ENCODE measurements around the gene OR10G2.
"Not testable (repeated sequence)": the region's sequence is repeated elsewhere in the genome, so short reads cannot be mapped to it uniquely, and the experiment has no call there.

The OR10G2 gene

DNA sequence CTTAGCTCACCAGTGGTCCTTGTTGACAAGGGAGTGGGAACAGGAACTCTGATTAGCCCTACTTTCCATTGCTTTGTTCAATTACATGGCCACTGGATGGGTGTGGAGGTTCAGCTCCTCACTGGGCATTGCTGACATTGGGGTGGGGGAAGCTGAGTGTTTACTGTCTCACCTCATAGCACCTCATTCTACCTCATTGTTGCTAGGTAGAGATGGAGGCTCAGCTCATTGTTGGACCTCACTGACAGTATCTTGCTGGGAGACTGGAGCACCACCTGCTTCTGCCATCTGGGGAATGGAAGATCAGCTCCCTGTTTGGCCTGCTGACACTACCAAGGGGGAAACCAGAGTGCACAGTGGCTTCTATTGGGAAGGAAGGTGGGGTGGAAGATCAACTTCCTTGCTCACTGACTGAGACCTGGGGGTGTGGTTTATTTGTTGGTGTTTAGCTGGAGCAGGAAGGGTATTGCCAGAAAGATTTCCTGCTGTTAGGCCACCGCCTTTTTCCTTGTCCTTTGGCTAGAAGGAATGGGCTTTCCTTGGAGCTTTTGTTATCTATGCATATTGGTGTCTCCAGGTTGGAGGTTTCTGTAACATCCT lies 17.6 kb upstream of the OR10G2 start:
- no peaks in the 10 kb centered on the region for H3K4me1 ChIP-seq (ENCODE audit: control insufficient read depth in 1 of 2, insufficient read depth in 1 of 2, low read depth in 1 of 2, low read length in 1 of 2)
- TF ChIP-seq, protein P1, sequence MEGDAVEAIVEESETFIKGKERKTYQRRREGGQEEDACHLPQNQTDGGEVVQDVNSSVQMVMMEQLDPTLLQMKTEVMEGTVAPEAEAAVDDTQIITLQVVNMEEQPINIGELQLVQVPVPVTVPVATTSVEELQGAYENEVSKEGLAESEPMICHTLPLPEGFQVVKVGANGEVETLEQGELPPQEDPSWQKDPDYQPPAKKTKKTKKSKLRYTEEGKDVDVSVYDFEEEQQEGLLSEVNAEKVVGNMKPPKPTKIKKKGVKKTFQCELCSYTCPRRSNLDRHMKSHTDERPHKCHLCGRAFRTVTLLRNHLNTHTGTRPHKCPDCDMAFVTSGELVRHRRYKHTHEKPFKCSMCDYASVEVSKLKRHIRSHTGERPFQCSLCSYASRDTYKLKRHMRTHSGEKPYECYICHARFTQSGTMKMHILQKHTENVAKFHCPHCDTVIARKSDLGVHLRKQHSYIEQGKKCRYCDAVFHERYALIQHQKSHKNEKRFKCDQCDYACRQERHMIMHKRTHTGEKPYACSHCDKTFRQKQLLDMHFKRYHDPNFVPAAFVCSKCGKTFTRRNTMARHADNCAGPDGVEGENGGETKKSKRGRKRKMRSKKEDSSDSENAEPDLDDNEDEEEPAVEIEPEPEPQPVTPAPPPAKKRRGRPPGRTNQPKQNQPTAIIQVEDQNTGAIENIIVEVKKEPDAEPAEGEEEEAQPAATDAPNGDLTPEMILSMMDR (IDR thresholded peaks at IDR 0.05), result no peak
- no peaks in the 10 kb centered on the region for H3K27me3 ChIP-seq
- no peak overlapping the region for H3K4me3 ChIP-seq (ENCODE audit: low read depth in 1 of 2, low read length in 1 of 2)
- no peaks in the 10 kb centered on the region for H3K9me3 ChIP-seq
- no peaks in the 10 kb centered on the region for H3K36me3 ChIP-seq
- no peak overlapping the region for H3K27ac ChIP-seq

- TF ChIP-seq, protein P1 (IDR thresholded peaks at IDR 0.05), result no peak
- Histone ChIP-seq H3K4me3 (ENCODE audit: low read depth in 1 of 2, low read length in 1 of 2) (no peak overlapping the region), H3K9me3 (no peaks in the 10 kb centered on the region), H3K36me3 (no peaks in the 10 kb centered on the region), H3K4me1 (ENCODE audit: control insufficient read depth in 1 of 2, insufficient read depth in 1 of 2, low read depth in 1 of 2, low read length in 1 of 2) (no peaks in the 10 kb centered on the region), H3K27me3 (no peaks in the 10 kb centered on the region), H3K27ac (no peak overlapping the region)
These were observed 12.6 kb upstream of the OR10G2 start for GRCh38 chr14:21647380-21647779.

GRCh38 chr14:21643407-21643806 lies 8.7 kb upstream of the OR10G2 start:
- Histone ChIP-seq H3K9me3 (no peaks in the 10 kb centered on the region), H3K27me3 (no peaks in the 10 kb centered on the region), H3K27ac (no peak overlapping the region), H3K4me1 (ENCODE audit: control insufficient read depth in 1 of 2, insufficient read depth in 1 of 2, low read depth in 1 of 2, low read length in 1 of 2) (no peaks in the 10 kb centered on the region), H3K4me3 (ENCODE audit: low read depth in 1 of 2, low read length in 1 of 2) (no peak overlapping the region), H3K36me3 (no peaks in the 10 kb centered on the region)
- TF ChIP-seq, protein P1 (IDR thresholded peaks at IDR 0.05), result no peak

DNA sequence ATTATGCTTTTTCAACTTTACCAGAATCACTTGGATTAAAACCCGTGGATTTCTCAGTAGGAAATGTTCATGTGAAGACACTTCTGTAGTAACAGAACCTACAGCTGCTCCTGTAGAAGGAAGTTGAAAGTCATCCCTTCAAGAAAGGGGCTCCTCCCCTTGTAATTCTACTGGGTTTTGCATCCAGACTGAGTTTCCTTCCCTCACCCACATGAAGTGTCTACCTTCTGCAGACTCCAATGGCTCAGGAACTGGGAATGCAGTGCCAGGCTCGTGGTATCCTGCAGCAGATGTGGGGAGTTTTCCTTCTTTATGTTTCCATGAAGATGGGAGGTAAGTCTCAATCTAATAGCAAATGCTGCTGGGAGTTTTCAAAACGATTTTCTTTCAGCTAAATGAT lies 7.9 kb upstream of the OR10G2 start:
- no peak overlapping the region for H3K4me3 ChIP-seq (ENCODE audit: low read depth in 1 of 2, low read length in 1 of 2)
- no peaks in the 10 kb centered on the region for H3K4me1 ChIP-seq (ENCODE audit: control insufficient read depth in 1 of 2, insufficient read depth in 1 of 2, low read depth in 1 of 2, low read length in 1 of 2)
- H3K27ac ChIP-seq, result no peak overlapping the region
- H3K9me3 ChIP-seq, result no peaks in the 10 kb centered on the region
- no peaks in the 10 kb centered on the region for H3K36me3 ChIP-seq
- TF ChIP-seq, protein P1 (IDR thresholded peaks at IDR 0.05), result no peak
- peaks cover 4% of the 10 kb centered on the region for H3K27me3 ChIP-seq

GRCh38 chr14:21631084-21631483 lies 3.7 kb downstream of the OR10G2 start:
- H3K9me3 ChIP-seq, result no peaks in the 10 kb centered on the region
- TF ChIP-seq, protein P1 (IDR thresholded peaks at IDR 0.05), result no peak
- no peaks in the 10 kb centered on the region for H3K36me3 ChIP-seq
- no peak overlapping the region for H3K27ac ChIP-seq
- no peaks in the 10 kb centered on the region for H3K27me3 ChIP-seq
- H3K4me3 ChIP-seq (ENCODE audit: low read depth in 1 of 2, low read length in 1 of 2), result no peak overlapping the region
- no peaks in the 10 kb centered on the region for H3K4me1 ChIP-seq (ENCODE audit: control insufficient read depth in 1 of 2, insufficient read depth in 1 of 2, low read depth in 1 of 2, low read length in 1 of 2)

DNA sequence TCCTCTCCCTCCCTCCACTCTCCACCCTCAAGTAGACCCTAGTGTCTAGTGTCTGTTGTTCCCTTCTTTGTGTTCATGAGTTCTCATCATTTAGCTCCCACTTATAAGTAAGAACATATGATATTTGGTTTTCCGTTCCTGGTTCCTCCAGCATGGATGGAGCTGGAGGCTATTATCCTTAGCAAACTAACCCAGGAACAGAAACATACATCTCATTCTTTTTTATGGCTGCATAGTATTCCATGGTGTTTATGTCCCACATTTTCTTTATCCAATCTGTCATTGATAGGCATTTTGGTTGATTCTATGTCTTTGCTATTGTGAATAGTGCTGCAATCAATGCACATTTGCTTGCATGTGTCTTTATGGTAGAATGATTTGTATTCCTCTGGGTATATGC lies 4.2 kb downstream of the OR10G2 start:
- not testable (repeated sequence) for H3K9me3 ChIP-seq; H3K27ac ChIP-seq; H3K36me3 ChIP-seq; H3K27me3 ChIP-seq; H3K4me1 ChIP-seq (ENCODE audit: control insufficient read depth in 1 of 2, insufficient read depth in 1 of 2, low read depth in 1 of 2, low read length in 1 of 2); H3K4me3 ChIP-seq (ENCODE audit: low read depth in 1 of 2, low read length in 1 of 2)

Measured in neutrophil (primary cell).